ENCODE data around the gene PHYHD1.

- TF ChIP-seq POLR2A (IDR thresholded peaks at IDR 0.05; ENCODE audit: low read depth, low read length) (no peak), POLR2AphosphoS5 (IDR thresholded peaks at IDR 0.05; ENCODE audit: low read depth, low read length) (no peak), TAF1 (IDR thresholded peaks at IDR 0.05; ENCODE audit: borderline replicate concordance, low read depth, low read length) (no peak)
Measured at GRCh38 chr9:128910906-128911305, 9.9 kb upstream of the PHYHD1 start.

Data from GM12892 (cell line).